KMS-11 (cell line): ENCODE results near the gene SLC49A4.

Experiments
- H2AFZ ChIP-seq: fragments of 200-600 bp; sonication (generic); 2 replicates; pipeline ENCODE4 v1.6.1; 2016; ENCODE audit warnings: antibody characterized with exemption, mixed run types, low read depth
- H3K27ac ChIP-seq: fragments of 200-600 bp; sonication (generic); 2 replicates; pipeline ENCODE4 v1.6.1; 2016; ENCODE audit warnings: mild to moderate bottlenecking, mixed run types
- H3K27me3 ChIP-seq: fragments of 200-600 bp; sonication (generic); 2 replicates; pipeline ENCODE4 v1.6.1; 2017; ENCODE audit warnings: mild to moderate bottlenecking, low read depth, mixed run types, moderate library complexity; ENCODE audit not compliant: insufficient read depth
- H3K36me3 ChIP-seq: fragments of 200-600 bp; sonication (generic); 2 replicates; pipeline ENCODE4 v1.6.1; 2017; ENCODE audit warnings: mild to moderate bottlenecking, mixed run types; ENCODE audit not compliant: insufficient read depth
- H3K4me1 ChIP-seq: fragments of 200-600 bp; sonication (generic); 2 replicates; pipeline ENCODE4 v1.6.1; 2016; ENCODE audit warnings: mild to moderate bottlenecking, low read depth, mixed run types; ENCODE audit not compliant: poor library complexity, severe bottlenecking
- H3K4me2 ChIP-seq: fragments of 200-600 bp; sonication (generic); 2 replicates; pipeline ENCODE4 v1.7.0; 2016; ENCODE audit warnings: mild to moderate bottlenecking, mixed run types
- H3K4me3 ChIP-seq: fragments of 200-600 bp; sonication (generic); IDR thresholded peaks from 2 replicates; pipeline ENCODE4 v1.6.1; 2017; ENCODE audit warnings: low read depth, low read length, mixed read lengths; ENCODE audit not compliant: insufficient read depth
- H3K79me2 ChIP-seq: fragments of 200-600 bp; sonication (generic); 2 replicates; pipeline ENCODE4 v1.6.1; 2016; ENCODE audit warnings: low read depth, mixed run types; ENCODE audit not compliant: insufficient read depth
- H3K9ac ChIP-seq: fragments of 200-600 bp; sonication (generic); 2 replicates; pipeline ENCODE4 v1.6.1; 2016; ENCODE audit warnings: mild to moderate bottlenecking, mixed run types
- H4K20me1 ChIP-seq: fragments of 200-600 bp; sonication (generic); 2 replicates; pipeline ENCODE4 v1.6.1; 2016; ENCODE audit warnings: mild to moderate bottlenecking, mixed run types; ENCODE audit not compliant: insufficient read depth
- TF ChIP-seq, protein P1 (sequence below): fragments of 200-600 bp; sonication (generic); conservative IDR thresholded peaks from 2 replicates; pipeline ENCODE4 v1.6.1; 2017; ENCODE audit warnings: low read depth, mild to moderate bottlenecking, antibody characterized with exemption, low read length, moderate library complexity, mixed read lengths

The SLC49A4 gene

DNA sequence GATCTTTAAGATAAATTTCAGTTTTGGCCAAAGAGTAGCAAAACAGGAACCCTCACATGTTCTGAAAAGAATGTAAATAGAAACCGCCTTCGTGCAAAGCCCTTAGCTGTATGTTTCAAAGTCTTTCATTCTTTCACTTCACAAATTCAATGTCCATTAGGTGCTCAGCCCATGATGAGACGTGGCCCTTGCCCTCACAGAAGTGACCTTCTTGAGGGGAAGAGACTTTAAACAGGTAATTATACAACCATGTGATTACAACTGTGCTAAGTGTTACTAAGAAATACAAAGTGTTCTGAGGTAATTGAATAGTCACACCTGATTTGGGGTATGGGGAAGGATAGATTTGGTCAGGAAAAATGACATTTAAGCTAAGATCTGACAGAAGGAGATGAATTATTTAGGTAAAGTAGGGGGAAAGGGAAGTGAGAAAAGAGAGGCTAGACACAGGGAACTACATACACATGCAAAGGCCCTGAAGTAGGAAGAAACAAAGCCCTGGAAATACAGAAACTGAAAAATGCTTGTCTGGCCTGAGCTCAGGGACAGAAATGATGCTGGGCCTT lies 20.8 kb upstream of the SLC49A4 start:
- no peak overlapping the region for H3K4me2 ChIP-seq
- no peak overlapping the region for H3K4me3 ChIP-seq
- H2AFZ ChIP-seq = no peak overlapping the region

GRCh38 chr3:122774564-122774963 lies 20.3 kb upstream of the SLC49A4 start:
- H3K79me2 ChIP-seq = no peaks in the 10 kb centered on the region
- H3K4me2 ChIP-seq = no peak overlapping the region
- H4K20me1 ChIP-seq = no peaks in the 10 kb centered on the region
- TF ChIP-seq, protein P1, sequence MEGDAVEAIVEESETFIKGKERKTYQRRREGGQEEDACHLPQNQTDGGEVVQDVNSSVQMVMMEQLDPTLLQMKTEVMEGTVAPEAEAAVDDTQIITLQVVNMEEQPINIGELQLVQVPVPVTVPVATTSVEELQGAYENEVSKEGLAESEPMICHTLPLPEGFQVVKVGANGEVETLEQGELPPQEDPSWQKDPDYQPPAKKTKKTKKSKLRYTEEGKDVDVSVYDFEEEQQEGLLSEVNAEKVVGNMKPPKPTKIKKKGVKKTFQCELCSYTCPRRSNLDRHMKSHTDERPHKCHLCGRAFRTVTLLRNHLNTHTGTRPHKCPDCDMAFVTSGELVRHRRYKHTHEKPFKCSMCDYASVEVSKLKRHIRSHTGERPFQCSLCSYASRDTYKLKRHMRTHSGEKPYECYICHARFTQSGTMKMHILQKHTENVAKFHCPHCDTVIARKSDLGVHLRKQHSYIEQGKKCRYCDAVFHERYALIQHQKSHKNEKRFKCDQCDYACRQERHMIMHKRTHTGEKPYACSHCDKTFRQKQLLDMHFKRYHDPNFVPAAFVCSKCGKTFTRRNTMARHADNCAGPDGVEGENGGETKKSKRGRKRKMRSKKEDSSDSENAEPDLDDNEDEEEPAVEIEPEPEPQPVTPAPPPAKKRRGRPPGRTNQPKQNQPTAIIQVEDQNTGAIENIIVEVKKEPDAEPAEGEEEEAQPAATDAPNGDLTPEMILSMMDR = no peak
- no peaks in the 10 kb centered on the region for H3K27me3 ChIP-seq
- no peak overlapping the region for H3K4me3 ChIP-seq
- no peak overlapping the region for H3K27ac ChIP-seq
- H2AFZ ChIP-seq = no peak overlapping the region
- no peak overlapping the region for H3K9ac ChIP-seq
- no peaks in the 10 kb centered on the region for H3K4me1 ChIP-seq
- H3K36me3 ChIP-seq = no peaks in the 10 kb centered on the region

More for the DNA sequence above, 20.8 kb upstream of the SLC49A4 start:
- no peaks in the 10 kb centered on the region for H3K27me3 ChIP-seq
- H3K4me1 ChIP-seq = no peaks in the 10 kb centered on the region
- no peaks in the 10 kb centered on the region for H4K20me1 ChIP-seq
- TF ChIP-seq, protein P1 = no peak
- H3K9ac ChIP-seq = no peak overlapping the region
- H3K36me3 ChIP-seq = no peaks in the 10 kb centered on the region
- H3K79me2 ChIP-seq = no peaks in the 10 kb centered on the region
- H3K27ac ChIP-seq = no peak overlapping the region

GRCh38 chr3:122776675-122777468 lies 18.0 kb upstream of the SLC49A4 start:
- no peak overlapping the region for H3K27ac ChIP-seq
- H3K27me3 ChIP-seq = no peaks in the 10 kb centered on the region
- H2AFZ ChIP-seq = no peak overlapping the region
- H3K4me1 ChIP-seq = no peaks in the 10 kb centered on the region
- H3K9ac ChIP-seq = no peak overlapping the region
- no peaks in the 10 kb centered on the region for H4K20me1 ChIP-seq
- H3K4me2 ChIP-seq = no peak overlapping the region
- TF ChIP-seq, protein P1 = no peak
- no peak overlapping the region for H3K4me3 ChIP-seq
- no peaks in the 10 kb centered on the region for H3K79me2 ChIP-seq
- no peaks in the 10 kb centered on the region for H3K36me3 ChIP-seq

- Histone ChIP-seq H3K9ac (no peak overlapping the region), H3K36me3 (no peaks in the 10 kb centered on the region), H2AFZ (no peak overlapping the region), H3K27me3 (no peaks in the 10 kb centered on the region), H3K79me2 (no peaks in the 10 kb centered on the region), H4K20me1 (no peaks in the 10 kb centered on the region), H3K27ac (no peak overlapping the region), H3K4me3 (no peak overlapping the region), H3K4me2 (no peak overlapping the region), H3K4me1 (no peaks in the 10 kb centered on the region)
- TF ChIP-seq, protein P1 = no peak
Measured at GRCh38 chr3:122777563-122777962, 17.3 kb upstream of the SLC49A4 start.
